Embryonic facial prominence (tissue), 1 donor: ENCODE measurements around the gene SPSB1.
A peak's percentile ranks its signal among the peaks of the same experiment; 100 is the strongest.

Experiments
- DNase-seq: peaks from one replicate; pipeline ENCODE4 v3.0.0-alpha.2; 2016; ENCODE audit errors: extremely low spot score

The SPSB1 gene

GRCh38 chr1:9279172-9279840 lies 13.4 kb upstream of the SPSB1 start:
- no peak for DNase-seq

DNA sequence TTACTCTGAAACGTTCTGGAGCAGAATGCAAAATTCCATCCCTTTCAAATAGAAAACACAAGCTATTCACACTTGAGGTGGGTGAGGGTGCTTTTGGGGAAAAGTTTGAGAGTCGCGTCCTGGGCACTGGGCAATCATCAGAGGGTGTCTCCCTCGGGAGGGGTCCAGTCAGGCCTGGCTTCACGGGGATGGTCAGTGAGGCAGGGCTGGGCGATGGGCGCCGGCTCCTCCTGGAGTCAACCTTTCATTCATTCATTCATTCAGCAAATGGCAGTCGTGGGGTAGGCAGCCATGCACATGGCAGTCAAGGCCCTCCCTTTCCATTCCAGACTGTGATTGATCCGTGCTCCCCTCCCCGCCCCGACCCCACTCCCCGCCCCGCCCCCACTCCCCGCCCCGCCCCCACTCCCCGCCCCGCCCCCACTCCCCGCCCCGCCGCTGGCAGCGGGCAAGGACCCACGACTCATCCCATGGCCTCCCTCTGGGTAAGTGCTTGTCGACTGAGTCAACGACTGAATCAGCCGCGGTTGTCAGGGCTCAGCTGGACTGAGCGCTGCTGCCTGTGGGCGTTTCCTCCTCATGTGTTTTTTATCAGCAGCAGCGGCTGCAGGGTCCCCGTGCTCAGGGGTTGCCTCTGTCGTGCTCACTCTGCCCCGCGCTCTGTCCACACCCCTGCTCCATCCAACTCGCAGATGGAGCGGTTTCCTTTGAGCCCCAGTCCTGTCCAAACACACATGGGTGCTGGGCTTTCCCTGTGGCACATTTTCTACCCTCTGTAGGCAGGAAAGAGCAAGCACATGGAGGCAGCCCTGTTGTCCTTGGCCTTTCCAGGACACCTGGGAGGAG lies 12.5 kb upstream of the SPSB1 start:
- DNase-seq, result no peak

- DNase-seq, result no peak
Observed at GRCh38 chr1:9281071-9281827, 11.4 kb upstream of the SPSB1 start.

- DNase-seq, result peak; percentile 63
Observed at GRCh38 chr1:9281908-9282695, 10.6 kb upstream of the SPSB1 start.

GRCh38 chr1:9282696-9282955 lies 10.1 kb upstream of the SPSB1 start:
- no peak for DNase-seq

- DNase-seq, result no peak
Observed at GRCh38 chr1:9284061-9284460, 8.6 kb upstream of the SPSB1 start.

GRCh38 chr1:9286556-9286955 lies 6.1 kb upstream of the SPSB1 start:
- DNase-seq, result no peak

GRCh38 chr1:9289090-9289534 lies 3.6 kb upstream of the SPSB1 start:
- no peak for DNase-seq

DNA sequence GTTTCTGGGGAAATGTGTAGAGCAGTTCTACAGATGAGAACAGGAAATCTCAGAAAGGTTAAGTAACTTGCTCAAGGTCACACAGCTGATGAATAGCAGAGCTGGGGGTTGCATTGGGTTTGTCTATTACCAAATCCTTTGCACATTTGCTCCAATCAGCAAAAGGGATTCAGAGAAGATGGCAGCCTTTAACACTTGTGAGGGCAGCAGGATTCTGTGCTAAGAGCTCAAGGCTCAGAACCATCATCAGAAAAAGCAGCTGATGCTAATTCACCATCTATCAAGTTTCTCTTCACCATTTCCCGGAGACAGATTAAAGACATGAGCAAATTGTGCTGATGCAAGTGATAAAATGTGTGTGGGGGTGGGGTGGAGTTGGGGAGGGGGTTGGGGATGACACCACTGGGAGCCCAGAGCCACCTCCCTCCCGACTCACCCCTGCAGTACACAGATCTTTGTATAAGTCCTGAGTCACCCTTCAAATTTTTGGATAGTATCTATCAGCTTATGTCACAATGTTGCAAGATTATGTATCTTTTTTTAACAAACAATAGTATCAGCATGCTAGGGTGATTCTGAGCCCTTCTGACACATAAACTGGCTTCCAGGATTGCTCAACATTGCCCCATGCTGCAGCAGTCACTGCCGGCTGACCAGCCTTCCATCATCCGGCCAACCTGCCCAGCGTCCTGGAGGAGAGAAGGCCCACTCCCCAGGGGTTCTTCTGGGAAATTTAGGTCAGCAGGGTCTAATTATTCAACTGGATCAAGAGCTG lies 2.8 kb upstream of the SPSB1 start:
- DNase-seq, result no peak

- no peak for DNase-seq
Observed at GRCh38 chr1:9291914-9292360, 757 bp upstream of the SPSB1 start.

DNA sequence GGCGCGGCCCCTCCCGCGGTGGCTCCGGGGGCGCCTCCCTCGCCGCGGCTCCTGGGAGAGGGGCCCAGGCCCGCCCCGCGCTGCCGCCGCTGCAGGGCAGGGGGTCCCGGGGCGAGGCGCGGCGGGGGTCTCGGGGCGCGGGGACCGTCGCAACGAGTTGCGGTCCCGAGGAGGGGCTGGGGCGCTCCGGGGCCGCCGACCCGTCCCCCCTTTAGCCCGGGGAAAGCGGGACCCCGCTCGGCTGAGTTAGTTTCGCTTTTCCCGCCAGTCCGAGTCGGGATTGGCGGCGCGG lies 493 bp downstream of the SPSB1 start:
- DNase-seq, result no peak

GRCh38 chr1:9293533-9294404 lies 1.1 kb downstream of the SPSB1 start:
- no peak for DNase-seq

GRCh38 chr1:9294405-9294773 lies 1.7 kb downstream of the SPSB1 start:
- no peak for DNase-seq

DNA sequence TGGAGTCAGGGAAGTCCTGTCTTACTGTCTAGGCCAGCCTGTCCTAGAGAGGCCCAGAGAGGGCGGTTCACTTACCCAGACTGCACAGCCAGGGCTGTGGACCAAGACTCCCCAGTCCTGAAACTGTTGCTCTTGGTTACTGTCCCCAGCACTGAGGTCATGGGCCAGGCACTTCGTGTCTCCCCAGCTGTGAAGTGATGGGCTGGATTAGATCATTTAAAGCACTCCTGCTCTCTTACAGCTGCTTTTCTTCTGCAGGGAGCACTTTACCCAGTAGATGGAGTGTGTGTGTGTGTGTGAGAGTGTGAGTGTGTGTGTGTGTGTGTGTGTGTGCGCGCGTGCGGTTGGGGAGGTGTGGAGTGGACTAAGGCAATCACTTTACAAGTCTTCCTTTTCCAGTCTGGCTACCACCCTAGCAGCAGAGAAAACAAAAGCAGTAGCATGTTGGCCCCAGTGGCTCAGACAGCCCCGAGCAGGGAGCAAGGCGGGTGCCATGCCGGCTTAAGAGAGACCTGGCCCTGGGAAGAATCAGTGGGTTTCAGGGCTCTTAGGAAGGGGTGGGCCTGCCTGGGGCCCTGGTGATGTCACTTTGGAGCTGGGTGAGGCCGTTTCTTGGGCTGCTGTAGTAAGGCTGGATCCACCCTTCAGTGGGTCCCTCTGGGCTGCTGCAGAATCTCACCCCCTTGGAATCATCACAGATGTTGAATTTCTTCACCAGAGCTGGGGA lies 2.4 kb downstream of the SPSB1 start:
- no peak for DNase-seq

DNA sequence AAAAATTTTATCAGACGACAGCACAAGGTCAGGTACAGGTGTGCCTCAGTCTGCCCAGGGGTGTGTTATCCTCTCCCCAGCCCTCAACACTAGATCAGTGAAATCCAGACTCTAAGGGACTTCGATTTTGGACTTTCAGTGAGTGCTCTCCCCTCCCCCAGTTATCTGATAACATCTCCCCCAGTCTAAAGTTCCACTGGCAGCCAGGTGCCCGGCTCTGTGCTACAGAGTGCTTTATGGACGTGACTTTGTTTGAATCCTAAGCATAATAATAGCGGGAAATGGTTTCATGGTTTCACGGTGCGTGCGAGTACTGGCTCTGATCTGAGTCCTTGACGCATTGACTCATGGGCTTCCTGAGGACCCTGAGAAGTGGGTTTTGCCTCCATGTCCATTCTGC lies 3.2 kb downstream of the SPSB1 start:
- no peak for DNase-seq

DNA sequence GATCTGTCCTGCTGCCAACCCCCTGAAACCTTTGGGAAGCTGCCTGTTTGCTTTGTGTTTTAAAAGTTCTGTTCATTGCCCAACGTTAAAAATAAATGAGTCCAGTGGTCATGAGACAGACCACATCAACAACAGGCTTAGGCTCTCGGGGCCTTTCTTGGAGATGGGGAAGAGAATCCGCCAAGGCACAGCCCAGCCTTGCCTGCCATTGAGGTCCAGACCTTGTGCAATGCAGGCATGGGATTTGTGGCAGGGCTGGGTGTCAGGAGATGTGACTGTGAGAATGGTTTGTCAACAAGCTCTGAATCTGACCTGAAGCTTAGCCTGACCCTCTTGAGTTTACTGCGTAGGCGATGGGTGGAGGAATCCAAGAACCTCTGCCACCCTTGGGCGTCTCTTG lies 4.2 kb downstream of the SPSB1 start:
- DNase-seq, result no peak

GRCh38 chr1:9297831-9298230 lies 5.1 kb downstream of the SPSB1 start:
- DNase-seq, result no peak

GRCh38 chr1:9298282-9298681 lies 5.6 kb downstream of the SPSB1 start:
- DNase-seq, result no peak
